ENCODE measurements around the gene WIPF1.

Gene WIPF1

DNA sequence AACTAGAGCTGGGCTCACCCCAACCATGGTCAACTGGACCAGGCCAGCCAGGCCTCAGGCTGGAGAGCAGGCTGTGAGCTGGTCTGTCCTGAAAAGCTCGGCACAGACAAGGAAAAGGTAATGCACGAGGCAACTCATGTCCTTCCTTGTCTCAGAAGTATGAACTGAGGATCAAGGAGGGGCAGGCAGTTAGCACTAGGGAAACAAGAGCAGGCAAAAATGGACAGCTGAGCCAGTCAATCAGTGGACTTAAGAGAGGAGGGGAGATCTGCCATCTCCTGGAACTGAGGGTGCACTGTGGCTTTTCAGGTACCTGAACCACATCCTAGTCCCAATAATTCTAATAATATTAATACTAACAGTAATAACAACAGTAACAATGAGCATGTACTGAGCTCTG, 20.6 kb upstream of the WIPF1 start:
- no peak for DNase-seq (ENCODE audit: low spot score)

GRCh38 chr2:174617718-174618117, 20.1 kb upstream of the WIPF1 start:
- no peak for DNase-seq (ENCODE audit: low spot score)

GRCh38 chr2:174617120-174617519, 19.5 kb upstream of the WIPF1 start:
- no peak for DNase-seq (ENCODE audit: low spot score)

- DNase-seq (ENCODE audit: low spot score) = no peak
Observed at GRCh38 chr2:174615871-174616436, 18.4 kb upstream of the WIPF1 start.

- DNase-seq (ENCODE audit: low spot score) = peak; percentile 24
Observed at GRCh38 chr2:174614261-174614660, 16.7 kb upstream of the WIPF1 start.

GRCh38 chr2:174613531-174613930, 15.9 kb upstream of the WIPF1 start:
- no peak for DNase-seq (ENCODE audit: low spot score)

GRCh38 chr2:174612970-174613369, 15.4 kb upstream of the WIPF1 start:
- DNase-seq (ENCODE audit: low spot score) = no peak

GRCh38 chr2:174611854-174612253, 14.2 kb upstream of the WIPF1 start:
- DNase-seq (ENCODE audit: low spot score) = no peak

DNA sequence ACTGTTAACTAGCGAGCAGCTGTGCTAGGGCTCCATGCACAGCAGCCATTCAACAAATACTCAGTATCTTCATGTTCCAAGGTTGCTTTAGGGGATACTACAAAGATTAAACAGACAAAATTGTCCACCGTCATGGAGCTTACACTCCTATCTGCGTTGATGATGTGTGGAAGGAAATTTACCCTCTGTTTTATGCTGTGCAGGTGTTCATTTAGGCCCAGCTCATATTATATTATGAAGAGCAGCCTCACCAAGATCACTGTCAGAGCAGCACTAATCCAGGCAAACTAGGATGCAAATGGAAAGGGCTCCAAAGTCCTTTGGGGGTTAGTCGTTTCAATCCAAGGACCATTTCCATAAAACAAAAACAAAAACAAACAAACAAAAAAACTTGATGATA, 13.4 kb upstream of the WIPF1 start:
- DNase-seq (ENCODE audit: low spot score) = no peak

- DNase-seq (ENCODE audit: low spot score) = no peak
Observed at GRCh38 chr2:174610243-174610995, 12.8 kb upstream of the WIPF1 start.

DNA sequence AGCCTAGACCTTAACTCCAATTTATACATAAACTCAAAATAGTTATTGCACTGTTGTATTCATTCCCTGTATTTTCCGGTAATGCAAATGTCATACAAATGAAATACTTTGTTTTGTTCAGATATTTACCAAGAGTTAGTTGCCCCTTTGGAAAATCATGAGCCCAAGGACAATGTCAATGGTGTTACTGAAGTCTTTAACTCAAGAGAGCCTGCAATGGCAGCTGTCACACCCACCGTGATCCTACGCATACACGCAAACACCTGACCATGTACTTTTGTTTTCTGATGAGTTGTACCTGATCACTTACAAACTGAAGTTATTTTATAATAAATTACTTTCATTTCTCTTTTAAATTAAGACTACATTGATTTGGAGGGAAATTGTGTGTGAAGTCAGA, 11.7 kb upstream of the WIPF1 start:
- DNase-seq (ENCODE audit: low spot score) = no peak

DNA sequence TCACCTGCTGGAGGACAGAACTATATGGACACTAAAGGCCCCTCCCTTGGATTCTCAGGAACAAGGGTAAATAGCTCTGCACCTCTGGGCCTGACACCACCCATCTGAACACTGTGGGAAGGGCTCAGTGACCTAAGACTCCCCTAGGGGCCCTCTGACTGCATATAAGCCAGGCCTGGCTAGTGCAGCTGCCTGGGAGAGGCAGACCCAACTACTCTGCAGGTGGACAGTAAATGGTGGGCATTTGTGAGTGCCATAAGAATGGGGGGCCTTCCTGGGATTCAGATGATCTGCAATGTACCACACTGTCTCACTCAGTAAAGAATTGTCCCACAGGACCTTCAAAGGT, 11.2 kb upstream of the WIPF1 start:
- no peak for DNase-seq (ENCODE audit: low spot score)

GRCh38 chr2:174607989-174608865, 10.6 kb upstream of the WIPF1 start:
- no peak for DNase-seq (ENCODE audit: low spot score)

GRCh38 chr2:174607584-174607983, 10.0 kb upstream of the WIPF1 start:
- no peak for DNase-seq (ENCODE audit: low spot score)

GRCh38 chr2:174606336-174606735, 8.7 kb upstream of the WIPF1 start:
- peak; percentile 68 for DNase-seq (ENCODE audit: low spot score)

DNA sequence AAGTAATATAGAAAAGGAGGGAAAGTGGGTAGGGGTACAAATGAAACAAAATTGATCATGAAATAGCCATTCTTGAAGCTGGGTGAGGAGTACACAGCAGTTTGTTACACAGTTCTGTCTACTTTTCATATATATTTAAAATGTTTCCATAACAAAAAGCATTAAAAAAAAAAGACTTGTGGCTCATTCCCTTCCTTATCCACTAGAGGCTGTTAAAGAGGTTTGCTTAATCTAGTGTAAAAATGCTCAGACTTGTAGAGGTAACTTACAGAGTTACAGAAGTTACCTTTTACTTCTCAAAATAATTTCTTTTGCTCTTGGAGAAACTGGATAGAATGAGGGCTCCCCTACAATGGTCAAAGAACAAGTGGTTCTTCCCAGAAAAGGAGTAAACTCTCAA, 8.1 kb upstream of the WIPF1 start:
- no peak for DNase-seq (ENCODE audit: low spot score)

DNA sequence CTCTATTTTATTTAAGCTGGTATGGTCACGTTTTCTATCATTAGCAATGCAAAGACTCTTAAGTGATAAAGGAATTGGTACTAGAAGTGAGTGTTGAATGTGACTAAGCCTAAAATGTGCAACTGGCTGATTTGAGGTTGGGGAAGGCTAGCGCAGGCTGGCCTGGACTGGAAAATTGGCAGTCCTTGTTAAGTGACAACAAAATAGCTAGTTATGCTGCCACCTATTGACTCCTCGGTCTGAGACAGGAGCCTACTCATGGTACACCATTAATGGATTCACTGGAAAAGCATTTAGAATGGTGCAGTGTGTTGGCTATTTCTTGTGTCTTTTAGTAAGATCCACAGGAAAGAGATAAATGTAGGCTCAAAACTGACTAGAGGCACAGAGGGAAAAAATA, 5.7 kb upstream of the WIPF1 start:
- DNase-seq (ENCODE audit: low spot score) = peak; percentile 98

- peak; percentile 82 for DNase-seq (ENCODE audit: low spot score)
Observed at GRCh38 chr2:174602745-174603144, 5.1 kb upstream of the WIPF1 start.

DNA sequence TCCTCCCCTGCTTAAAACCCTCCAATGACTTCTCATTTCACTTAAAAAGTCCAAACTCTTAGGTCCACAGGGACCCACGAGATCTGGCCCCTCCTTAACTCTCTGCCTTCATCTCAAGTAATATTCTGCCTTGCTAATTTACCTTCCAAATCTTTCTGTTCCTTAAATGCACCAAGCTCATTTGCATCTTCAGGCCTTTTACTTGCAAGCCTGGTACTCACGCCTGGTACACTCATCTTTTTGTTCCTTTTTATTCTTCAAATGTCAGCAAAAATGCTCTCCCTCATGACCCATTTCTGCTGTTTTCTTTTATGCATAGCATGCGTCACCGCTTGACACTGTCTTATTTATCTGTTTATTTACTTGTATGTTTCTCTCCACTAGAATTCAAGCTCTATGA, 2.7 kb upstream of the WIPF1 start:
- no peak for DNase-seq (ENCODE audit: low spot score)

DNA sequence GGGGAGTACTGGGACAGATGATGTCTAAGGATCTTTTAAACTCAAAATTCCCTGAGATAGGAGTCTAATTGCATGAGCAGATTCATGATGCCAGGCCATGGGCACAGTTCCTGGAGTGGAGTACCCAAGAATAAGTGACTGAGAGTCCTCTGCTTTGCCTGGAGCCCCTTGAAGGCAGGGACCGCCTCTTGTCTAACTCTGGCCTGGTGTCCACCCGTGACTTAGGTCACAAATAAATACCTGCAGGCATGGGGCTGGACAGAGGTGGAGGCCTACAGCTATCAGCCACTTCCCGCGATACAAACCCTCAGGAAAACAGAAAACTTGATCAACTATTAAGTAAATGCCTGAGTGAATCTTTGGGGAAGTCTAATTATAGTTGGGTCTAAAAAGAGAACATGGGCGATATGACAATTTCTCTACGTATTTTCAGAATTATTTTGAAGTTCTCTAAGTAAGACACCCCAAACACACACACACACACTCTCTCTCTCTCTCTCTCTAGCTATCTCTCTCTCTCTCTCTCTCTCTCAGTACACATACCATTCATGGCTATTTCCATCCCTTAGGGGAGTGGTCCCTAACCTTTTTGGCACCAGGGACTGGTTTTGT, 1.8 kb upstream of the WIPF1 start:
- no peak for DNase-seq (ENCODE audit: low spot score)

- no peak for DNase-seq (ENCODE audit: low spot score)
Observed at GRCh38 chr2:174597009-174597344, 627 bp downstream of the WIPF1 start.

GRCh38 chr2:174595891-174596397, 1.7 kb downstream of the WIPF1 start:
- DNase-seq (ENCODE audit: low spot score) = no peak
